ENCODE data around the gene PURA. TPM values are rescaled to one million over a fixed set of nuclear protein-coding genes. Genes with fewer than 3 reads are reported as not detected.

The PURA gene
- total RNA-seq, 2 donors from 2014 or later = 29.1 to 34.6 TPM

DNA sequence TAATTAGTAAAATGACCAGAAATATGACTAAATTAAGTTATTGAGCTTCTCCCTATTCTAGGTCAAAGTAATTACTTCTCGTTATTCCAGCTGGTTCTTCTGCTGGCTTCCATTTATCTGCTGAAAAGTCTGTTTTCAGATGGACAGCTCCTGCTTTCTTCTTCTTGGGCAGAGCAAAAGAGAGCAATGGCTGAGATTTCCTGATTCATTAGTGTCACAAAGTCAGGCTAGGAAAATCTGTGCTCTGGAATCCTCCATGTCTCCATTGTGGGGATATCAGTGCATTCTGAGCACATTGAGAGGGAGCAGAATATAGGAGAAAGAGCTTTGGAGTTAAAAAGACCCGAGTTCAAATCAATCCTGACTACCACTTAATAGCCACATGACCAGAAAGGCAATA, 37.1 kb upstream of the PURA start:
- intact Hi-C loops (cut with DNase I) = loop anchor here (5.0 kb wide), 1 partner anchor 81 kb away; no protein-coding TSS in a partner anchor
- H3K4me1 ChIP-seq = peaks cover 3% of the 10 kb centered on the region
- H3K9me3 ChIP-seq = no peaks in the 10 kb centered on the region
- H3K27ac ChIP-seq = no peak overlapping the region
- no peaks in the 10 kb centered on the region for H3K36me3 ChIP-seq (replicated peaks in 1 of 2; ENCODE audit: insufficient read depth in 1 of 2, low read depth in 2 of 2)
- ATAC-seq = no peak
- 56 to 72% methylated on average over 2 of the region's 2 CpGs for WGBS, 2 donors
- TF ChIP-seq, protein P1, sequence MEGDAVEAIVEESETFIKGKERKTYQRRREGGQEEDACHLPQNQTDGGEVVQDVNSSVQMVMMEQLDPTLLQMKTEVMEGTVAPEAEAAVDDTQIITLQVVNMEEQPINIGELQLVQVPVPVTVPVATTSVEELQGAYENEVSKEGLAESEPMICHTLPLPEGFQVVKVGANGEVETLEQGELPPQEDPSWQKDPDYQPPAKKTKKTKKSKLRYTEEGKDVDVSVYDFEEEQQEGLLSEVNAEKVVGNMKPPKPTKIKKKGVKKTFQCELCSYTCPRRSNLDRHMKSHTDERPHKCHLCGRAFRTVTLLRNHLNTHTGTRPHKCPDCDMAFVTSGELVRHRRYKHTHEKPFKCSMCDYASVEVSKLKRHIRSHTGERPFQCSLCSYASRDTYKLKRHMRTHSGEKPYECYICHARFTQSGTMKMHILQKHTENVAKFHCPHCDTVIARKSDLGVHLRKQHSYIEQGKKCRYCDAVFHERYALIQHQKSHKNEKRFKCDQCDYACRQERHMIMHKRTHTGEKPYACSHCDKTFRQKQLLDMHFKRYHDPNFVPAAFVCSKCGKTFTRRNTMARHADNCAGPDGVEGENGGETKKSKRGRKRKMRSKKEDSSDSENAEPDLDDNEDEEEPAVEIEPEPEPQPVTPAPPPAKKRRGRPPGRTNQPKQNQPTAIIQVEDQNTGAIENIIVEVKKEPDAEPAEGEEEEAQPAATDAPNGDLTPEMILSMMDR (IDR thresholded peaks at IDR 0.05) = no peak
- TF ChIP-seq POLR2A (IDR thresholded peaks at IDR 0.05) = no peak
- no peak for DNase-seq
- no peak overlapping the region for H3K4me3 ChIP-seq
- H3K27me3 ChIP-seq = no peaks in the 10 kb centered on the region

DNA sequence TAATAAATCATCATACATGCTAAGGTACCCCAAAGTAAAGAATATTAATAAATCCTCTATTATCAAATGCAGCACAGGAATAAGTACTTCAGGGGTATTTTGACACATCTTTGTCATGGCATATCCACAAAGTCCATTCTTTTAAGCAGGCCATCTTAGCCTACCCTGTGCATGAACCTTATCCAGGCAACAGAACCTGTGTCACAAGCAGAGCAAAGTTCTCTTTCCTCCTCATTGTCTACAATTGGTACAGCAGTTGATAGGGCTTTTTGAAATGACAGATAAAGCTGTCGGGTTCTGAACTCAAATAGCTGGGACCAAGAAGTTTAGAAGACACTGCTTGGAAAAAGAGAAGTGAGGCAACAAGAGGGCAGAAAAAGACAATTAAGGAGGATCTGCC, 30.8 kb upstream of the PURA start:
- DNase-seq (no peak), ATAC-seq (no peak)
- 66 to 76% methylated on average over 1 of the region's 1 CpG for WGBS, 2 donors
- H3K9me3 ChIP-seq = no peaks in the 10 kb centered on the region
- H3K36me3 ChIP-seq (replicated peaks in 1 of 2; ENCODE audit: insufficient read depth in 1 of 2, low read depth in 2 of 2) = no peaks in the 10 kb centered on the region
- peaks cover 6% of the 10 kb centered on the region for H3K4me1 ChIP-seq
- intact Hi-C loops (cut with DNase I) = no loop called here
- no peak for TF ChIP-seq POLR2A (IDR thresholded peaks at IDR 0.05)
- TF ChIP-seq, protein P1 (IDR thresholded peaks at IDR 0.05) = no peak
- no peaks in the 10 kb centered on the region for H3K27me3 ChIP-seq
- H3K4me3 ChIP-seq = no peak overlapping the region
- H3K27ac ChIP-seq = no peak overlapping the region

DNA sequence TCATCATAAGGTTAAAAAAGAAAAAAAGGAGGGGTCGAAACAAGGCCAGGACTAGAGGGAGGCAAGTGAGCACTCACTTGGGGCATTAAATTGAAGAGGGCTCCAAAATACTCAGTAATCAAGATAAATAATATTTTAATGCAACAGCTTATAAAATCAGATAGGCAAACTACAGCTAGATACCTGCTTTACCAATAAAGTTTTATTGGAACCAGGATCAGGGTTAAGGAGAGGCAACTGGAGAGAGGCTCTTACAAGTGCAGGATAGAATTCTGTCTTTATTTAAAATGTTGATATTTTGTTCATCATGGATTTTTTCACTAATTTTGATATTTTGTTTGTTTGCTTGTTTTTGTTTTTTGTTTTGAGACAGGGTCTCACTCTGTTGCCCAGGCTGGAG, 30.3 kb upstream of the PURA start:
- no peak for ATAC-seq
- Histone ChIP-seq H3K36me3 (replicated peaks in 1 of 2; ENCODE audit: insufficient read depth in 1 of 2, low read depth in 2 of 2) (no peaks in the 10 kb centered on the region), H3K4me3 (no peak overlapping the region), H3K9me3 (no peaks in the 10 kb centered on the region), H3K27me3 (no peaks in the 10 kb centered on the region), H3K4me1 (peaks cover 6% of the 10 kb centered on the region), H3K27ac (no peak overlapping the region)
- 93 to 94% methylated on average over 1 of the region's 1 CpG for WGBS, 2 donors
- DNase-seq = no peak
- intact Hi-C loops (cut with DNase I) = no loop called here
- TF ChIP-seq, protein P1 (IDR thresholded peaks at IDR 0.05) = no peak
- no peak for TF ChIP-seq POLR2A (IDR thresholded peaks at IDR 0.05)

DNA sequence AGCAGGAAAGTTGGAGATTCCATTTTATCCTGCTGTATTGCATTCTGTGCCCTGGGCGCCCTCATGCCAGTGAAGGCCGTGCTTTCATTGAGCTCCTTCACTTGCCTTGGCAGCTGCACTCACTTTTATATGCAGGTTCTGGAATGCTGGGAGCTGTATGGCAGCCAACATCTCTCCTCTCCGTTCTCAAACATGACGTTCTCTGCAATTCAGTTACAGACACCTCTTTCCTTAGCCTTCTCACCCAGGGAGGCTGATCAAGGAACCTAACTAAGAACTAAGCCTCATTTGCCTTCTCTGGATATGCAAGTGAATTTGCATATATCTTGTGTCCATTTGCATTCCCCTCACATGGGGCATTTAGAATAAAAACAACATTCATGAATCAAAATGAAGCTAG, 29.4 kb upstream of the PURA start:
- ATAC-seq (peak; percentile 73), DNase-seq (peak; percentile 21 to 70 (median 52))
- WGBS, 2 donors = 21 to 25% methylated on average over 4 of the region's 4 CpGs
- Histone ChIP-seq H3K4me3 (no peak overlapping the region), H3K4me1 (peaks cover 6% of the 10 kb centered on the region), H3K27me3 (no peaks in the 10 kb centered on the region), H3K9me3 (no peaks in the 10 kb centered on the region), H3K36me3 (replicated peaks in 1 of 2; ENCODE audit: insufficient read depth in 1 of 2, low read depth in 2 of 2) (no peaks in the 10 kb centered on the region), H3K27ac (peak overlapping the region in 2 of 4 donors; percentile 14 to 27)
- TF ChIP-seq, protein P1 (IDR thresholded peaks at IDR 0.05) = no peak
- TF ChIP-seq POLR2A (IDR thresholded peaks at IDR 0.05) = no peak
- intact Hi-C loops (cut with DNase I) = no loop called here

DNA sequence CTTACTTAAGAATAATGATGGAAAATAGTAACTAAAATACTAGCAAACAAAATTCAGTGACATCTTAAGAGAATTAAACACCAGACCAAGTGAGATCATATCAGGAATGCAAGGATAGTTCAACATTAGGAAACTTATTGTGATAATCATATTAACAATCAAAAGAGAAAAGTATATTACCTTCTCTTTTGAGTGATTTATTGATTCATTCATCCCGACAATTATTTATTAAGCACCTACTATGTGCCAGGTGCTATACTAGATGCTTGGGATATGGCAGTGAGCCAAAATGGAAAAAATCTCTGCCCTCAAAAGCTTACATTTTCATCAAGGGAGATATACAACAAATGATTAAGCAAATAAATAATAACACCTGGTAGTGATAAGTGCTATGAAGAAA, 23.7 kb upstream of the PURA start:
- Histone ChIP-seq H3K4me1 (no peaks in the 10 kb centered on the region), H3K9me3 (no peaks in the 10 kb centered on the region), H3K4me3 (no peak overlapping the region), H3K27ac (no peak overlapping the region), H3K36me3 (replicated peaks in 1 of 2; ENCODE audit: insufficient read depth in 1 of 2, low read depth in 2 of 2) (no peaks in the 10 kb centered on the region), H3K27me3 (no peaks in the 10 kb centered on the region)
- intact Hi-C loops (cut with DNase I) = no loop called here
- no peak for TF ChIP-seq POLR2A (IDR thresholded peaks at IDR 0.05)
- TF ChIP-seq, protein P1 (IDR thresholded peaks at IDR 0.05) = no peak
- no peak for ATAC-seq
- DNase-seq = no peak
- 30 to 41% methylated on average over 1 of the region's 1 CpG for WGBS, 2 donors

Measured in body of pancreas (tissue), 4 donors.